GM12872 (cell line): Measurements from ENCODE around the gene UNC79.

Experiments used
- CTCF ChIP-seq: IDR thresholded peaks from 3 replicates; pipeline ENCODE4 v1.5.1; 2011; ENCODE audit warnings: low read depth, mild to moderate bottlenecking, low read length, moderate library complexity; ENCODE audit not compliant: insufficient read depth

Gene UNC79

DNA sequence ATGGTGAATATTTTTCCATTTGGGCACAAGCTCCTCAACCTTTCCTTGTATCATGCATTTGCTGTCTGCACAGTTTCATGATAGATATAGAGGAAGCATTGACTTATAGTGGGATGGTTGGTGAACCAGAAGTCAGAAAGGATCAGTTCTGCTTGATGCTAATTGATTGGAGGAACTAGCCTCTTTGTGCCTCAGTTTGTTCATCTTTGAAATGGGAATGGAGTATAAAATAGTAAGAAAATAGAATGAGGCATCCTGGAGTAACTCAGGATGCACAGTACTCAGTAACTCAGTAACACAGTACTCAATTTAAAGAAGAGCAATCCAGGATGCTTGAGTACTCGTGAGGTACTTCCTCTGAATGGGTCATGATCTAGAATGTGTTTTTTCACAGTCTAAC, 109.5 kb downstream of the UNC79 start:
- TF ChIP-seq CTCF: no peak

GRCh38 chr14:93543766-93544165, 113.0 kb downstream of the UNC79 start:
- peak; percentile 30; the same call in 1 of the 3 replicates for TF ChIP-seq CTCF

- no peak for TF ChIP-seq CTCF
Observed at GRCh38 chr14:93544212-93544611, 113.5 kb downstream of the UNC79 start.

GRCh38 chr14:93546642-93547041, 115.9 kb downstream of the UNC79 start:
- TF ChIP-seq CTCF: no peak

DNA sequence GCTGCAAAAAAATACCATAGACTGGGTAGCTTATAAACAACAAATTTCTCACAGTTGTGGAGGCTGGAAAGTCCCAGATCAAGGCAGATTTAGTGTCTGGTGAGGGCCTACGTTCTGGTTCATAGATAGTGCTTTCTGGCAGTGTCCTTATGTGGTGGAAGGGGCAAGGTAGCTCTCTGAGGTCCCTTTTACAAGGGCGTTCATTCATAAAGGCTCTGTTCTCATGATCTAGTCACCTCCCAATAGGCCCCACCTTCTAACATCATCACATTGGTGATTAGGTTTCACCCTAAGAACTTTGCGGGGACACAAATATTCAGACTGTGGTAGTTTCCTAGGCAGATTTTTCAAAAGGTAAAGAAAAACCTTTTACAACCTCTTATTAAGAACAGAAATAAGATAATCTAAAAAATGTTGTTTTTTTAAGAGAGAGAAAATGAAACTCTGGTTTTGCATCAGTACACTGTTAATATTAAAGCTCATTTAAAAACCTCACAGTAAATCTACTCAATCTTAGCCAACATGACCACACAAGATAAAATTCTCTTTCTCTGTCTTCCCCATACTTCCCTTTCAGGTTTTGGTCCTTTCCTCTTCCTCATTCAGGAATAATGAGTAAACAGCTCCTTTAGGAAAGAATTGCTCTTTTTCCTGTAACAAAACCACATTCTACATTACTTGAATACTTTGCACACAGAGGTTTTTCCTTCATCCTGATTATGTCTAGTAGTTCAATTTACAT, 117.5 kb downstream of the UNC79 start:
- TF ChIP-seq CTCF: no peak

DNA sequence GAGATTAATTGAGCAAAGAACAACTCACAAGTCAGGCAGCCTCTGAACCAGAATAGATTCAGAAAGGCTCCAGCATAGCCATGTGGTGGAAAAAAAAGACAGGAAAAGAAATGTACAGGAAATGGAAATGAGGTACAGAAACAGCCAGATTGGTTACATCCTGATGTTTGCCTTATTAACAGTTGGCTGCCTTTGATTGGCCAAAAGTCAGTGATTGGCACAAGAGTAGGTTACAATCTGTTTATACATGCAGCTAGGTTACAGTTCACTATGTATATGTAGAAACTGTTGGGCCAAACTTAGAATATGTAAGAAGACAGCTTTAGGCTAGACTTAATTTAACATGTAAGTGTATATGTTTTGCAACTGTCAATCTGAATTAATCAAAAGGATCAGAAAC, 118.9 kb downstream of the UNC79 start:
- no peak for TF ChIP-seq CTCF

DNA sequence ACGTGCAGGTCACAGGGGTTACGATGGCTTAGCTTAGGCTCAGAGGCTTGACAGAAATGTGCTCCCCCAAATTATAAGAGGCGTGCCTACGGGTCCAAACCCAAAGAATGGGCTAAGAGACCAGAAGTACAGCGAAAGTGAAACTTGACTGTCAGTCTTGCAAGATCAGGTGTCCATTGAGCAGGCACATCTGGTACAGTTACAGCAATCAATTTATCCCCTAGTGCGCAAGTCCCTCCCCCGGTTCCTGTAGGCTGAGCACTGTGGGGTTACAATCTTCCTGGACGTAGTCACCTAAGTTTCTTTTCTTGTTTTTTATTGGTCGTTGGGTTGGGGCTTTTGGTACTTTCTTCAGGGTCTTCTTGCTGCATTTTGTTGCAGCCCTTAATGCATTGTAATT, 134.2 kb downstream of the UNC79 start:
- no peak for TF ChIP-seq CTCF
